ENCODE data around the gene ZNF71. TPM values are rescaled to one million over a fixed set of nuclear protein-coding genes. Genes with fewer than 3 reads are reported as not detected.

The ZNF71 gene
- total RNA-seq, 1 donor from 2014 or later, result 29.6 TPM

- peaks cover 32% of the 10 kb centered on the region for H3K9me3 Mint-ChIP-seq (ENCODE audit: unreplicated experiment)
- TF ChIP-seq CTCF (IDR thresholded peaks at IDR 0.05; ENCODE audit: unreplicated experiment), result no peak
- peaks cover 16% of the 10 kb centered on the region for H3K27me3 Mint-ChIP-seq (ENCODE audit: unreplicated experiment)
- no peak for DNase-seq (ENCODE audit: low spot score)
- no peak overlapping the region for H3K27ac Mint-ChIP-seq (ENCODE audit: unreplicated experiment)
- H3K4me3 Mint-ChIP-seq (ENCODE audit: unreplicated experiment), result no peak overlapping the region
- peaks cover 25% of the 10 kb centered on the region for H3K36me3 Mint-ChIP-seq (ENCODE audit: low read depth, unreplicated experiment)
- no peaks in the 10 kb centered on the region for H3K4me1 Mint-ChIP-seq (ENCODE audit: unreplicated experiment)
Measured at GRCh38 chr19:56633021-56633420, 37.9 kb downstream of the ZNF71 start.

- Mint-ChIP-seq H3K4me3 (ENCODE audit: unreplicated experiment) (no peak overlapping the region), H3K4me1 (ENCODE audit: unreplicated experiment) (no peaks in the 10 kb centered on the region), H3K9me3 (ENCODE audit: unreplicated experiment) (peaks cover 27% of the 10 kb centered on the region), H3K27me3 (ENCODE audit: unreplicated experiment) (peaks cover 5% of the 10 kb centered on the region), H3K27ac (ENCODE audit: unreplicated experiment) (no peak overlapping the region), H3K36me3 (ENCODE audit: low read depth, unreplicated experiment) (peaks cover 16% of the 10 kb centered on the region)
- DNase-seq (ENCODE audit: low spot score), result peak; percentile 37
- TF ChIP-seq CTCF (IDR thresholded peaks at IDR 0.05; ENCODE audit: unreplicated experiment), result no peak
Measured at GRCh38 chr19:56637976-56638555, 43.0 kb downstream of the ZNF71 start.

DNA sequence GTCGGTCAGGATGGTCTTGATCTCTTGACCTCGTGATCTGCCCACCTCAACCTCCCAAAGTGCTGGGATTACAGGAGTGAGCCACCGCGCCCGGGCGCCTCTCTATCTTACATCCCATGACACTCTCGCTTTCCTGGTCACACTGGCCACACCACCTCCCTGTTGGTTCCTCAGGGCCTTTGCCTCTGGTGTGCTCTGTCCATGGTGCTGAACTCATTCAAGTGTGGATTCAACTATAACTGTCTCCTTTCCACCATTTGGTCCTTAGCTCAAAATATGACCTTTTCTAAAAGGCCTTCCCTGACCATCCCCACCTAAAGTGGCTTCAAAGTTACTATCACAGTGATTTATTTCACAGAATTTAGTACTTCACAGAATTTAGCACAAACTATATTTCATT is 44.1 kb downstream of the ZNF71 start:
- no peak for TF ChIP-seq CTCF (IDR thresholded peaks at IDR 0.05; ENCODE audit: unreplicated experiment)
- peak overlapping the region; percentile 19 for H3K27ac Mint-ChIP-seq (ENCODE audit: unreplicated experiment)
- peak overlapping the region; percentile 44 for H3K4me3 Mint-ChIP-seq (ENCODE audit: unreplicated experiment)
- no peak for DNase-seq (ENCODE audit: low spot score)
- H3K4me1 Mint-ChIP-seq (ENCODE audit: unreplicated experiment), result no peaks in the 10 kb centered on the region
- peaks cover 17% of the 10 kb centered on the region for H3K36me3 Mint-ChIP-seq (ENCODE audit: low read depth, unreplicated experiment)
- H3K9me3 Mint-ChIP-seq (ENCODE audit: unreplicated experiment), result peaks cover 32% of the 10 kb centered on the region
- peaks cover 8% of the 10 kb centered on the region for H3K27me3 Mint-ChIP-seq (ENCODE audit: unreplicated experiment)

DNA sequence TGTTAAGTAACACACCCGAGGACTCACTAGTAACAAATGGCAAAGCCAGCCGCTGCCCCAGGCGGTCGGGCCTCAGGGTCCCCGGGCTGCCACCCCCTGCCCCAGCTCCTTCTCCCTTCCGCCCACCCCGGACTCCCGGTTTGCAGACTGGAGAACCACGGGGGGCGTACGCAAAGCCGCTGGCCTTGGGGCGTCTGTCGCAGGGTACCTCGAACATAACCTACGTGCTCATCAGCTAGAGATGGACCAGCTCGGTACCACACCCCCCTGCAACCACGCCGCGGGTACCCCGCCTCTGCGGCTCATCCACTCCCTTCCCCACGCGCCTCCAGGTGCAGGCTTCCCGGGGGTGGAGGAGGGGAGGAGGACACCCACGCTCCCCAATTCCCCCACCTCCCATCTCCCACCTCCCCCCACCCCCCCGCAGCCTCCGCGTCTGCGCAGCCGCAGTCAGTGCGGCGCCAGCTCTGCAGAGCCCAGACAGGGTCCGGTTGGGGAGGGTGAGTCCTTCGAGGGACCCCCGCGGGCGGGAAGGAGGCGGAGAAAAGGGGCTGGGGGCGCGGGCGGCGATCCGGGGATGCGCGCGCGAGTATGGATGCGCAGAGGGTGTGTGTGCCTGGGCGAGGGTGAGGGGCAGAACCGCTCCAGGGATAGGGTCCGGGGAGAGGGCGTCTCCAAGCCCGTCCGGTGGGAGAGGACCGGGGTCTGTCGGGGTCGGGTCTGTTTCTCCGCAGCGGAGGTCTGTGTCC is 47.8 kb downstream of the ZNF71 start, which contains the start of gene SMIM17:
SMIM17 (plus strand) TSS at position 449 of the 749 bp plus-strand sequence. CDS start 2,509 bp downstream, outside the sequence.
- no peak within 1 kb of the TSS for H3K4me3 Mint-ChIP-seq (ENCODE audit: unreplicated experiment)
- peaks cover 35% of the 10 kb centered on the region for H3K36me3 Mint-ChIP-seq (ENCODE audit: low read depth, unreplicated experiment)
- H3K27ac Mint-ChIP-seq (ENCODE audit: unreplicated experiment), result no peak within 1 kb of the TSS
- peaks cover 55% of the 10 kb centered on the region for H3K9me3 Mint-ChIP-seq (ENCODE audit: unreplicated experiment)
- TF ChIP-seq CTCF (IDR thresholded peaks at IDR 0.05; ENCODE audit: unreplicated experiment), result no peak
- DNase-seq (ENCODE audit: low spot score), result no peak
- H3K4me1 Mint-ChIP-seq (ENCODE audit: unreplicated experiment), result no peaks in the 10 kb centered on the region
- peaks cover 9% of the 10 kb centered on the region for H3K27me3 Mint-ChIP-seq (ENCODE audit: unreplicated experiment)

GRCh38 chr19:56643460-56643955 is 48.4 kb downstream of the ZNF71 start:
- Mint-ChIP-seq H3K9me3 (ENCODE audit: unreplicated experiment) (peaks cover 56% of the 10 kb centered on the region), H3K27me3 (ENCODE audit: unreplicated experiment) (peaks cover 10% of the 10 kb centered on the region), H3K36me3 (ENCODE audit: low read depth, unreplicated experiment) (peaks cover 34% of the 10 kb centered on the region), H3K4me3 (ENCODE audit: unreplicated experiment) (no peak overlapping the region), H3K27ac (ENCODE audit: unreplicated experiment) (no peak overlapping the region), H3K4me1 (ENCODE audit: unreplicated experiment) (no peaks in the 10 kb centered on the region)
- TF ChIP-seq CTCF (IDR thresholded peaks at IDR 0.05; ENCODE audit: unreplicated experiment), result no peak
- no peak for DNase-seq (ENCODE audit: low spot score)
